ENCODE measurements around the gene TMEM182. TPM values are rescaled to one million over a fixed set of nuclear protein-coding genes. Genes with fewer than 3 reads are reported as not detected.
A peak's percentile ranks its signal among the peaks of the same experiment; 100 is the strongest.

Gene TMEM182
- total RNA-seq, 2 experiments from 2014 or later: 2.0 to 2.7 TPM

DNA sequence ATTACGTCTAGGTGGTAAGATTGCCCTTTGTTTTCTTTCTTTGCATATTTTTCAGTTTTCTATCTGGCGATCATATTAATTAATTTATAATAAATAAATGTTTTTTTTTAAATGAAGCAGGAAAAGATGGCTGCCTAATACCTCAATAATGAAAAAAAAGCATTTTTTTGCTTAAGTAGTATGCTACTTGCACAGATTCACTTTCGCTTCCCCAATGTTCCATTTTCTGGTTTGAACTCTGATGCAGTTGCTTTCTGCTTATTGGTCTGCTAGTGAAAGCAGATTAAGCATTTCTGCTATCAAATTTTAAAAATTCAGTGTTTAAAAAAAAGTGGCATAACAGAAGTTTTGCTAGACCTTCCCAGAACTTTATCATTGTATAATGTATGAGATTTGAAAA is 11.9 kb upstream of the TMEM182 start:
- TF ChIP-seq, protein P1, sequence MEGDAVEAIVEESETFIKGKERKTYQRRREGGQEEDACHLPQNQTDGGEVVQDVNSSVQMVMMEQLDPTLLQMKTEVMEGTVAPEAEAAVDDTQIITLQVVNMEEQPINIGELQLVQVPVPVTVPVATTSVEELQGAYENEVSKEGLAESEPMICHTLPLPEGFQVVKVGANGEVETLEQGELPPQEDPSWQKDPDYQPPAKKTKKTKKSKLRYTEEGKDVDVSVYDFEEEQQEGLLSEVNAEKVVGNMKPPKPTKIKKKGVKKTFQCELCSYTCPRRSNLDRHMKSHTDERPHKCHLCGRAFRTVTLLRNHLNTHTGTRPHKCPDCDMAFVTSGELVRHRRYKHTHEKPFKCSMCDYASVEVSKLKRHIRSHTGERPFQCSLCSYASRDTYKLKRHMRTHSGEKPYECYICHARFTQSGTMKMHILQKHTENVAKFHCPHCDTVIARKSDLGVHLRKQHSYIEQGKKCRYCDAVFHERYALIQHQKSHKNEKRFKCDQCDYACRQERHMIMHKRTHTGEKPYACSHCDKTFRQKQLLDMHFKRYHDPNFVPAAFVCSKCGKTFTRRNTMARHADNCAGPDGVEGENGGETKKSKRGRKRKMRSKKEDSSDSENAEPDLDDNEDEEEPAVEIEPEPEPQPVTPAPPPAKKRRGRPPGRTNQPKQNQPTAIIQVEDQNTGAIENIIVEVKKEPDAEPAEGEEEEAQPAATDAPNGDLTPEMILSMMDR (IDR thresholded peaks at IDR 0.05): no peak
- Mint-ChIP-seq H3K27ac (no peak overlapping the region), H3K9me3 (no peaks in the 10 kb centered on the region), H3K27me3 (no peaks in the 10 kb centered on the region), H3K4me3 (no peak overlapping the region), H3K36me3 (ENCODE audit: low read depth) (no peaks in the 10 kb centered on the region), H3K4me1 (ENCODE audit: low read depth) (no peaks in the 10 kb centered on the region)
- no peak overlapping the region for H3K27ac ChIP-seq (ENCODE audit: low read depth in 1 of 2, low read length in 2 of 2)
- H3K4me1 ChIP-seq (ENCODE audit: insufficient read depth, low read length): no peaks in the 10 kb centered on the region
- H3K36me3 ChIP-seq (ENCODE audit: insufficient read depth, low read length): no peaks in the 10 kb centered on the region
- H3K27me3 ChIP-seq (ENCODE audit: control insufficient read depth in 1 of 2, insufficient read depth in 2 of 2, low read length in 2 of 2): no peaks in the 10 kb centered on the region
- intact Hi-C loops (cut with DNase I, micrococcal nuclease): no loop called here
- CTCF ChIA-PET: no interaction called here
- H3K9me3 ChIP-seq (ENCODE audit: control insufficient read depth in 1 of 2, insufficient read depth in 1 of 2, low read length in 2 of 2): no peaks in the 10 kb centered on the region
- POLR2A ChIA-PET: no interaction called here
- DNase-seq (no peak), ATAC-seq (ENCODE audit: poor library complexity) (no peak)
- no peak overlapping the region for H3K4me3 ChIP-seq (ENCODE audit: low read length)

DNA sequence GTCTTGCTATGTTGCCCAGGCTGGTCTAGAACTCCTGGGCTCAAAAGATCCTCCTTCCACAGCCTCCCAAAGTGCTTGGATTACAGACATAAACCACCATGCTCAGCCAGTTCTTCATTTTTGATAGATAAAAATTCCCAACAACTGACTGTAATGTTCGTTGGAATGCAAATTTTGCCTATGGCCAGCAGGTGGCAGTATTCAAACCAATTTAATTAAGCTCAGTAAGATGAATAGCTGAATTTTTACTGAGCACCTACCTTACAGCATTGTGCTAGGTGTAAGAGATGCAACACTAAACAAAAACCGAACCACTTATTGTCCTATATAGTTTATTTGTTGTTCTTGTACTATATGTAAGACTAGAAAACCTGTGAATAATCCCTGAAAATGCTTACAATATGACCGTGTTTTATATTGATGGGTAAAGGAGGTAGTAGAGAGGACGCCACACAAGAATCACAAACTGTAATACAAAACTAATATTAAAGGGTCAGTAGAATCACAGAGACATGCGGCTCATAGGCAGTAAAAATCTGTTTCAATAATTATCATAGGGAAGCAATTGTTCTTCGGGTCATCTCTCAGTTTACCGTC is 8.2 kb upstream of the TMEM182 start:
- Histone ChIP-seq H3K4me1 (ENCODE audit: insufficient read depth, low read length) (no peaks in the 10 kb centered on the region), H3K27me3 (ENCODE audit: control insufficient read depth in 1 of 2, insufficient read depth in 2 of 2, low read length in 2 of 2) (no peaks in the 10 kb centered on the region), H3K4me3 (ENCODE audit: low read length) (no peak overlapping the region), H3K36me3 (ENCODE audit: insufficient read depth, low read length) (no peaks in the 10 kb centered on the region), H3K9me3 (ENCODE audit: control insufficient read depth in 1 of 2, insufficient read depth in 1 of 2, low read length in 2 of 2) (no peaks in the 10 kb centered on the region), H3K27ac (ENCODE audit: low read depth in 1 of 2, low read length in 2 of 2) (no peak overlapping the region)
- TF ChIP-seq, protein P1 (IDR thresholded peaks at IDR 0.05): peak; percentile 96
- Mint-ChIP-seq H3K27ac (no peak overlapping the region), H3K27me3 (no peaks in the 10 kb centered on the region), H3K36me3 (ENCODE audit: low read depth) (no peaks in the 10 kb centered on the region), H3K9me3 (no peaks in the 10 kb centered on the region), H3K4me3 (no peak overlapping the region), H3K4me1 (ENCODE audit: low read depth) (no peaks in the 10 kb centered on the region)
- ATAC-seq (ENCODE audit: poor library complexity): peak; percentile 51
- ChIA-PET POLR2A (interaction anchor here (0.9 kb wide), 1 partner anchor 17 kb away, joined by 5 read pairs; a partner anchor contains a TSS), CTCF (interaction anchor here (0.7 to 1.4 kb wide), 8 partner anchors 9 to 58 kb away, joined by 3 to 8 read pairs (median 4); partner anchors contain the start of gene TMEM182)
- peak in 5 of 14 experiments; percentile 11 to 63 (median 41) for DNase-seq
- intact Hi-C loops (cut with DNase I, micrococcal nuclease): loop anchor here (2.0 kb wide), 1 partner anchor 53 kb away; no protein-coding TSS in a partner anchor

DNA sequence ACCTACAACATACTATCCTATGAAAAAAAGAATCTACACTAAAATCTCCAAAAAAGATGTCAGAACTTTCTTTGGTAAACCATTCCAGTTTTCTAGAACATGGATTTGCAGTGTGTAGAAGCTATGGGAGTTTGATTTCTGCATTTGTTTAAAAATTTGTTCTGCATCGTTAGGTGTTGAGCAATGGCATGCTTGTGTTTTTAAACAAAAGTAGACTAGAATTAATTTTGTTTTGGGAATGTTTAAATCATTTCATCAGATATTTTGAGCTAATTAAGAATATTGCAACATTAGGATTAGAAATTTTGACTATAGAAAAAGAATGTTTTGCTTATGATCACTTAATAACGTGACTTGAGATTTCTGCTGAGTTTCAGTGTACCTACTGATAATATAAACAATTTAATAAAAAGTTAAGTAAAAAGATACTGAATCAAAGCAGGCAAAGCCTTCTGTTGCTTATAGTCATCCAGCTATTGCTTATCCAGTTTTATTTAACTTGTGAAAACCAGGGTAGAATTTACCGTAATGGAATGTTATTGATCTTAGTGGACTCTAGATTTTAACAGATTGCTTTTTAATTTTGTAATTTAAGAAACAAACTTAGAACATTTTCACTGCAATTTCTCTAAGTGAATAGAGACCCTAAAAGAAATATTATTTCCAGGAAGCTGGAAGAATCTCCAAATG is 7.2 kb upstream of the TMEM182 start:
- no peaks in the 10 kb centered on the region for H3K4me1 Mint-ChIP-seq (ENCODE audit: low read depth)
- Histone ChIP-seq H3K27me3 (ENCODE audit: control insufficient read depth in 1 of 2, insufficient read depth in 2 of 2, low read length in 2 of 2) (no peaks in the 10 kb centered on the region), H3K36me3 (ENCODE audit: insufficient read depth, low read length) (no peaks in the 10 kb centered on the region), H3K27ac (ENCODE audit: low read depth in 1 of 2, low read length in 2 of 2) (no peak overlapping the region), H3K4me3 (ENCODE audit: low read length) (no peak overlapping the region), H3K9me3 (ENCODE audit: control insufficient read depth in 1 of 2, insufficient read depth in 1 of 2, low read length in 2 of 2) (no peaks in the 10 kb centered on the region), H3K4me1 (ENCODE audit: insufficient read depth, low read length) (no peaks in the 10 kb centered on the region)
- ChIA-PET POLR2A (no interaction called here), CTCF (interaction anchor here (1.1 kb wide), 1 partner anchor 13 kb away, joined by 4 read pairs; no protein-coding TSS in a partner anchor)
- ATAC-seq (ENCODE audit: poor library complexity): no peak
- DNase-seq: no peak
- no peaks in the 10 kb centered on the region for H3K27me3 Mint-ChIP-seq
- H3K36me3 Mint-ChIP-seq (ENCODE audit: low read depth): no peaks in the 10 kb centered on the region
- H3K27ac Mint-ChIP-seq: no peak overlapping the region
- intact Hi-C loops (cut with DNase I, micrococcal nuclease): no loop called here
- no peak overlapping the region for H3K4me3 Mint-ChIP-seq
- TF ChIP-seq, protein P1 (IDR thresholded peaks at IDR 0.05): no peak
- H3K9me3 Mint-ChIP-seq: no peaks in the 10 kb centered on the region

Measured in CD4-positive, alpha-beta T cell (primary cell).